Measurements from ENCODE around the gene CLTA. TPM values are rescaled to one million over a fixed set of nuclear protein-coding genes. Genes with fewer than 3 reads are reported as not detected.

CLTA gene
- total RNA-seq, 1 experiment from 2014 or later: 195 TPM

GRCh38 chr9:36154331-36154952, 36.3 kb upstream of the CLTA start:
- H2BK120ac ChIP-seq (ENCODE audit: low read depth, low read length, poor library complexity, severe bottlenecking): no peak overlapping the region
- no peak overlapping the region for H3K4ac ChIP-seq (ENCODE audit: low read depth, low read length)
- H3K79me1 ChIP-seq (ENCODE audit: insufficient read depth, low read depth, low read length, poor library complexity, severe bottlenecking): no peaks in the 10 kb centered on the region
- no peak overlapping the region for H2BK12ac ChIP-seq (ENCODE audit: insufficient read length, low read depth, low read length)
- H2AK5ac ChIP-seq (ENCODE audit: insufficient read length, low read length): no peak overlapping the region
- no peak overlapping the region; the same call in 1 of the 2 replicates for H3K14ac ChIP-seq (ENCODE audit: insufficient read depth, low read length)
- no peak overlapping the region for H4K91ac ChIP-seq (ENCODE audit: insufficient read length, low read depth, low read length)
- Mint-ChIP-seq H3K27ac (peak overlapping the region in 1 of 3 experiments; percentile 59; a peak in 1 of 7 replicates), H3K4me3 (no peak overlapping the region), H3K27me3 (ENCODE audit: low read depth) (peaks cover 3% of the 10 kb centered on the region), H3K36me3 (ENCODE audit: insufficient read depth in 1 of 3, low read depth in 3 of 3) (peaks cover 6 to 19% (median 7%) of the 10 kb centered on the region in 3 experiments; a peak in 5 of 7 replicates), H3K4me1 (0 out of 4 replicates have a peak, but pooled peaks cover 0 to 3% of the 10 kb centered on the region in 2 experiments), H3K9me3 (peaks cover 16 to 22% of the 10 kb centered on the region in 2 experiments)
- H4K5ac ChIP-seq (ENCODE audit: insufficient read length, low read depth, low read length): no peak overlapping the region
- no peak overlapping the region for H2AFZ ChIP-seq (ENCODE audit: low read length)
- TF ChIP-seq CTCF (conservative IDR thresholded peaks at IDR 0.05): no peak
- H3K9ac ChIP-seq (ENCODE audit: extremely low read depth, insufficient read length, low read length): no peak overlapping the region
- no peak overlapping the region for H4K8ac ChIP-seq (replicated peaks; ENCODE audit: insufficient read length, low read depth, low read length)
- H3K23me2 ChIP-seq (ENCODE audit: insufficient read length, low read depth, low read length, poor library complexity, severe bottlenecking): no peaks in the 10 kb centered on the region
- H2BK5ac ChIP-seq (ENCODE audit: insufficient read length, low read length): no peak overlapping the region
- no peak overlapping the region for H3K18ac ChIP-seq (ENCODE audit: insufficient read length, low read depth, low read length)
- H2BK20ac ChIP-seq (ENCODE audit: low read depth, low read length, poor library complexity, severe bottlenecking): no peak overlapping the region
- H3K27me3 ChIP-seq (ENCODE audit: insufficient read depth, low read length): no peaks in the 10 kb centered on the region
- no peak overlapping the region for H3K4me2 ChIP-seq (ENCODE audit: insufficient read depth, insufficient read length, low read length)
- H3K4me1 ChIP-seq (ENCODE audit: insufficient read depth, low read length): peaks cover 3% of the 10 kb centered on the region; the same call in 1 of the 2 replicates
- H3K9me3 ChIP-seq (ENCODE audit: control insufficient read depth, low read depth, low read length): no peaks in the 10 kb centered on the region
- no peak for DNase-seq
- no CpG with 5 or more reads among the region's 11 CpGs for WGBS (ENCODE audit: extremely low coverage, insufficient read length, low lambda C conversion rate)
- H4K20me1 ChIP-seq (ENCODE audit: control insufficient read depth, insufficient read depth, insufficient read length): no peaks in the 10 kb centered on the region
- H3K56ac ChIP-seq (ENCODE audit: insufficient read length, low read depth, low read length): no peak overlapping the region
- H3T11ph ChIP-seq (ENCODE audit: low read length): no peak overlapping the region
- H3K79me2 ChIP-seq (ENCODE audit: insufficient read depth, low read length): no peaks in the 10 kb centered on the region
- H3K27ac ChIP-seq (ENCODE audit: insufficient read length, low read depth, low read length): no peak overlapping the region
- no peak overlapping the region for H3K23ac ChIP-seq (ENCODE audit: insufficient read length, low read depth, low read length)
- no peak overlapping the region for H2BK15ac ChIP-seq (ENCODE audit: low read depth, low read length)

Measured in H9 (cell line).